Fibroblast of skin of right quadriceps (primary cell): Measurements from ENCODE around the gene MEGF9.
"Not testable (repeated sequence)": the region's sequence is repeated elsewhere in the genome, so short reads cannot be mapped to it uniquely, and the experiment has no call there.

ENCODE experiments used
- DNase-seq: peaks from one replicate; pipeline ENCODE4 v3.0.0-alpha.2; 2013

Gene MEGF9

GRCh38 chr9:120568816-120569215, 145.5 kb downstream of the MEGF9 start:
- DNase-seq, result no peak

GRCh38 chr9:120567874-120568273, 146.4 kb downstream of the MEGF9 start:
- DNase-seq, result no peak

GRCh38 chr9:120567081-120567480, 147.2 kb downstream of the MEGF9 start:
- no peak for DNase-seq

- no peak for DNase-seq
Observed at GRCh38 chr9:120564589-120564988, 149.7 kb downstream of the MEGF9 start.

GRCh38 chr9:120562861-120563443, 151.3 kb downstream of the MEGF9 start:
- no peak for DNase-seq

- no peak for DNase-seq
Observed at GRCh38 chr9:120561709-120562108, 152.6 kb downstream of the MEGF9 start.

- DNase-seq, result no peak
Observed at GRCh38 chr9:120559546-120559945, 154.7 kb downstream of the MEGF9 start.

- DNase-seq, result no peak
Observed at GRCh38 chr9:120558454-120558853, 155.8 kb downstream of the MEGF9 start.

GRCh38 chr9:120557205-120557604, 157.1 kb downstream of the MEGF9 start:
- no peak for DNase-seq

GRCh38 chr9:120556775-120557174, 157.5 kb downstream of the MEGF9 start:
- DNase-seq, result no peak

GRCh38 chr9:120555839-120556238, 158.4 kb downstream of the MEGF9 start:
- no peak for DNase-seq

GRCh38 chr9:120552210-120552704, 162.0 kb downstream of the MEGF9 start:
- DNase-seq, result not testable (repeated sequence)
